Measurements from ENCODE around the gene MSI2.

MSI2 gene

DNA sequence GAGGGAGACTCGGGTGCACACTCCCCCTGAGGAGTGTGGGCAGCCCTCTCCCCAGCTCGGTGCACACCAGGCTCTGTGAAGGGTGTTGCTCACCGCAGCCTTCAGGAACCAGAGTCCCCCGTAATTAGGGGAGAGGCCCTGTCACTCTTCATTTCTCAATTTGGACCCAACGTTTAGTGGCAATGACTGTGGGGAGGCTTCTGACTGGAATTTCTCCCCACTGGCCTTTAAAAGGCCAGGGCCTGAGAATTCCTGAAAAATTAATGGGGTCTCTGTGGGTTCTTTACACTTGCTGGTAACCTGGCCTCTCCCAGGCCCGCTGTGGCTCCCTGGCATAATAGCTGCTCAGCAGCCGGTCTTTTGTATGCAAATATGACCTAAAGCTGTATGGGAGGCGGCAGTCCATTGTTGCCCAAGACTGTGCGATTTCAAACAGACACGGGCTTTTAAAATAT is 209.7 kb downstream of the MSI2 start:
- DNase-seq: no peak

DNA sequence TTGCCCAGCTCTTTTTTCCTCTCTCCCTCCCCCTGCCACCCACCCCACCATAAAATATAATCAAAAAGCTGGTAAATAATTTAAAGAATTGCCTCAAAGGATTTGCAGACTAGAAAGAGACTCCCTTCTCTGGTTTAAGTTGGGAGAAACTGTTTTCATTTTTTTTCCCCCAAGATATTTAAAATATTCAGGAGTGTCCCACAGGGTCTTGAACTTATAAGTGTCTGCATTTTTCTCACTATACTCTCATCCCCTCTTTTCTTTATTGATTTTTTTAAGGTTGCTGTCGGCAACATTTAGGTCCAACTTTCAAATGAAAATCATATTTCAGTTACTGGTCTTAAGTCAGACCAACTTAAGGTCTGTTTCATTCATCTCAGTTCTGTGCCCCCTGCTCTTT is 210.2 kb downstream of the MSI2 start:
- DNase-seq: no peak

DNA sequence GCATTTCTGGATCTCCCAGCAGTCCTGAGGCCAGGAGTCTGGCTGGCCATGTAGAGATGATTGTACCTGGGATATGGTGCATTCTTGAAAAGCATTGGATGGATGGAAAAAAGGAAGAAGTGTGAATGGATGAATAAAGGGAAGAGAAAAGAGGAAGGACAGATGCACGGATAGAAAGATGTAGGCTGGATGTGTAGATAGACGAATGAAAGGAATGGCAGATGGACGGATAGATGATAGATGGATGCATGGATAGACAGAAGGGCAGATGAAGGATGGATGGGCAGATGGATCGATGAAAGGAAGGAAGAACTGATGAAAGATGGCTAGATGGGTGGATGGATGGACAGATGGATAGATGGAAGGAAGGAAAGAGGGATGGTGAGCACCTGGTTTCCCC is 210.9 kb downstream of the MSI2 start:
- no peak for DNase-seq

DNA sequence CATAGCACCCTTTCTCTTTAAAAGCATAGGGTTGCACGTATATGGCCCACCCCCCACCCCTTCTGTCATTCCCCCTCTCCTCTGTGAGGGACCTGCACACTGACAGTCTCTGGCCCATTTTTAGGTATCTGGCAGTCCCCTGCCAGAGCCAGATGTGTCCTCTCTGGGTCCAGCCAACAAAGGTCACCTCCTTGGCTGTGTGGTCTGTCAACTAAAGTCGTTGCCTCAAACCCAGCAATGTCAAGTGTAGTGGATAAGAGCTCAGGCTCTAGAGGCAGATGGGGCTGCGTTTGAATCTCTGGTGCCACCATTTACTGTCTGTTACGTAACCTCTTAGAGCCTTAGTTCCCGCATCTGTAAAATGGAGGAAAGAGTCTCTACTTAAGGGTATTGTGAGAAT is 211.5 kb downstream of the MSI2 start:
- no peak for DNase-seq

DNA sequence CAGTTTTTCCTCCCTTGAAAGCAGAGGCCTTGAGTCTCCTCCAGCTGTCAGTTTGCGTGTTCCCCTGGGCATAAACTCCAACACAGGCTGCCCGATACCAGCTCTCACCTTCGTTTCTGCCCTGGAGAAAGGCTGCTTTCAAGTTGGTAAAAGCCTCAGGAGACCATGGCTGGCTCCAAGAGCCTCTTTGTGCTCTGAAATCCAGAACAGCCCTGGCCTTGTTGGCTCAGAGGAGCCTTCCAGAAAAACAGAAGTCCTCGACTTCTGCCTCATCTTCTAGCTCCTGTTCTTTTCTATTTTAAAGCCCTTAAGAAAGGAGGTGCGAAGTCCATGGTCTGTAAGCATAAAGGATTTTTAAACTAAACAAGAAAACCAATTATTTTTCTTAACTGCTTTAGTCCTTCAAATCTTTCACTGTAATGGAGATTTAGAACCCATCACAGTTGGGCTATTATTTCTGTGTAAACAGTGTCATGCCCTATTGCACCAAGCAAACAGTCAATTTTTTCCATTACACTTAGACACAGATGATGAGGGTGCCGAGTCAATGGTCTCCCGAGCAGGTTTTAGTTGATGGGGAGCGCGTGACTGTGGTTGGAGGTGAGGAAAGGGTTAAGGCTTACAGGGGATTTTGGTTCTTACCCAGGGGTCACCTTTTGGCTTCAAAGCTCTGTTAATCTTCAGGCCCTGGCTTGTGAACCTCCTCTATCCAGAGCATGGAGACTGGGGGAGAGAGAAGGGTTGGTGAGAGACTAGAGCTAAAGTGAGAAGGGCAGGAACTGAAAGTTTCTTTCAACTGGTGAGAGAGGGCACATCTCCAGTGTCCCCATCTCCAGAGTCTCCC is 212.8 kb downstream of the MSI2 start:
- no peak for DNase-seq

DNA sequence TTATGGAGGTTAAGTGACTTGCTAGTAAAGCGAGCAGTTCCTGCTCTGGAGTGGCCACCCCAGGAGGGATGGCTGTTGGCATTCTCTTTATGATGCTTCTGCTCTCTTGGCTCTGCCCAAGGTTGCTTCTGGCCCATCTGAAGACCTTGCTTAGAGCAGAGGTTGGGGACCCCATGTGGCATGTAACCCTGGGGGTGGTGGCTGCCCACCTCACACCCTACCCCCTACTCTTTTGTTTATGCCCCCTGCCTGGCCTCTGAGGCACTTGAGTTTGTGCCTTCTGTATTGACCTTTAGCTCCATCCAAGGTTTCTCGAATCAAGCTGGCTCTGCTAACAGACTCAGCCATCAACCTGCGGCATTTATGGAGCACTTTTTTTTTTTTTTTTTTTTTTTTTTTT is 214.6 kb downstream of the MSI2 start:
- DNase-seq: no peak

DNA sequence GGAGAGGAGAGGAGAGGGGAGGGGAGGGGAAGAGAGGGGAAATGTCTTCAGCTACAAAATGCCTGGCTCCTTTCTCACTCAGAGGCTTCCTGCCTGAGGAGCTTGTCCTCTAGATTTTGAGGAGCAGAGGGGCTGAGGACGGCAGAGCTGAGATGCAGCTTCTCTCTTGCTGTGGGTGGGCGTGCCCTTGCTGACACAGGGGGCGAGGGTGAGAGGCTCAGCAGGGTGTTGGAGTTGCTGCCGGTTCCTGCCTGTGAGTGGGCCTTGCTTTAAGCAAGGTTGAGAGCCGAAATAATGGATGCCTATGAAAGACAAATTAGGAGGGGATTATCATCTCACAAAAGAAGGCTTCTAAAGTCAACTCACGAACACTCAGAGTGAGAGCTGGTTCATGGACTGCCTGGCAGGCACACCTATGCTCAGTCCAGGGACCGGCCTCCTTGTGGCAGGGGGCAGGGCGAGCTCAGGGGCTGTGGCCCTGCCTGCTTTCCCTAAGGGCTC is 215.6 kb downstream of the MSI2 start:
- DNase-seq: no peak

DNA sequence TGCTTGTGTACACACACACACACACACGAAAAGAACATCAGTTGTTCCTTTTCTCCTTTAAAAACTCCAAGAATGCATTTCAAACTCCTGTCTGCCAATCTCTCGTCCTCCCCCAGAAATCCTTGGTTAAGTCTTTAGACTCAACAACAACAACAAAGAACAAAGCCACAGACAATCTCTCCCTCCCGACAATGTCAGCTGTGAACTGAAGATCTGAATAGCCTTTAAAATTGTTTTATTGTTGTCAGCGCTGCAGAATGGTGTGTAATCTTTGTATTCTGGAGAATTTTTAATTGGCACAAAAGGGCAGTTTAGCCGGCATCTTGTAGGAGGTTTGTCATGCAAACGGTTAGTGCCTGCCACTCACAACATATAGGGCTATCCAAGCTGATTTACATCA is 219.5 kb downstream of the MSI2 start:
- DNase-seq: no peak

DNA sequence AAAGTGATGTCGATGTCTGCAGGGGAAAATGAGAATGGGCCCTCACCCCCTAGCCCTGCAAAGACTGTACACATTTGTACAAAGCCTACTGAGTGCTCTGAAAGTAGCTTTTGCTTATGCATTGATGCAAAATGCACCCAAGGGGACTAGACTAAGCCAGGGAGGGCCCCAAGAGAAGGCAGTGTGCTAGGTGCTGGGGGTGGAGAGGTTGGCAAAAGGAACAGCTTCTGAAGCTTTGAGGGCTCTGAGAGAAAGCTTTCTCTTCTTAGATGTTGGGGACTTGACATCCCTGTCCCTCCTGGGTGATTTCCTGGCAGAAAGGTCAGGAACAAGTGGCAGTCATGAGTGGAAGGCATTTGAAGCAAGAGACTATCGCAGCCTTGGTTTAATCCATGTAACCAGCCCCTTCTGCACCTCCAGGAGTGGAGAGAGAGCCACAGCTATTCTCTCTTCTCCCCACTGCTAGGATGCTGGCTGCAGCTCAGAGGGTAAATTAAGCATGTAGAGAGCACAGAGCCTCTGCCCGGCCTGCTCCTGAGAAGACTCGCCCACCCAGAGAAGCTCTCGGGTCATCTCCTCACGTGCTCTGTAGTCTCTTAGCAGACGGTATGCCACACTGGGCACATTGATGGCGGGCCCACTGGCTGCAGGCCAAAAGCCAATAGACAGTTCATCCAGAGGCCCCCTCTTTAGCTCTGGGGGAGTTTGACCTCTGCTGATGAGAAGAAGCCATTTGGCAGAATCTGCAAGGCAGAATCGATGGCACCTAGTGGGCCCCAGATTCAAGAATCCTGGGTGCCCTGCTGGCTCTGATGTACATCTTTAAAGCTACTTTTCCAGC is 221.4 kb downstream of the MSI2 start:
- no peak for DNase-seq

DNA sequence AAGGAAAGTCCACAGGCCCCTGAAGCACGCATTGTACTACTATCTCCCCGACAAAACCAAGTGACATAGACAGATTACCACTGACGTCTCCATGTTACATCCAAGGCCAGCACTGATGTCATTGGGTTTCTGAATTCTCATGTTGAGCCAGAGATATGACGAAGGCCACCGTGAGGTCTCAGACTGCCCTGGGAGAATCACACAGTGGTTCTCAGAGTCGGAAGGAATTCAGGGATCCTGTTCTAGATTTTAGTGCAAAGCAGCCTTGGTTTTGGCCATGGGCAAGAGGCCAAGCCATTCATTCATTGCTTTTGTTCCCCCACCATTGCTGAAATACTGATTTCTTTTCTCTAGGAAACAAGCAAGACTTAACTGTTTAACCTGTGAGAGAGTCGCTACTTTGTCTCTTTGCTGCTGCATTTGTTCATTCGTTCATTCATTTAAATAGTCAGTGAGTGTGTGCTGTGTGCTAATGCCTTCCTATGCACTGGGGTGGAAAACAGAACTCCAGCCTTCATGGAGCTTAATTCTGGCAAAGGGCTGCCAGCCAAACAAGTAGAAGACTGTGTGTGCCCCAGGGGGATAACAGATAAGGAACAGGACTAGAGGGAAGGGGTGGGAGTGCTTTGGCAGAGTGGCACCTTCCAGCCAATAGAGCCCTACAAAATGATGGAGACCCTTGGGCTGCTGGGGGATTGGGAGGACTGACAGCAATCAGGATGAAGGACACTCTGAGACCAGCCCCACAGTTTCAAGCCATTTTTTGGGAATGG is 222.3 kb downstream of the MSI2 start:
- DNase-seq: no peak

DNA sequence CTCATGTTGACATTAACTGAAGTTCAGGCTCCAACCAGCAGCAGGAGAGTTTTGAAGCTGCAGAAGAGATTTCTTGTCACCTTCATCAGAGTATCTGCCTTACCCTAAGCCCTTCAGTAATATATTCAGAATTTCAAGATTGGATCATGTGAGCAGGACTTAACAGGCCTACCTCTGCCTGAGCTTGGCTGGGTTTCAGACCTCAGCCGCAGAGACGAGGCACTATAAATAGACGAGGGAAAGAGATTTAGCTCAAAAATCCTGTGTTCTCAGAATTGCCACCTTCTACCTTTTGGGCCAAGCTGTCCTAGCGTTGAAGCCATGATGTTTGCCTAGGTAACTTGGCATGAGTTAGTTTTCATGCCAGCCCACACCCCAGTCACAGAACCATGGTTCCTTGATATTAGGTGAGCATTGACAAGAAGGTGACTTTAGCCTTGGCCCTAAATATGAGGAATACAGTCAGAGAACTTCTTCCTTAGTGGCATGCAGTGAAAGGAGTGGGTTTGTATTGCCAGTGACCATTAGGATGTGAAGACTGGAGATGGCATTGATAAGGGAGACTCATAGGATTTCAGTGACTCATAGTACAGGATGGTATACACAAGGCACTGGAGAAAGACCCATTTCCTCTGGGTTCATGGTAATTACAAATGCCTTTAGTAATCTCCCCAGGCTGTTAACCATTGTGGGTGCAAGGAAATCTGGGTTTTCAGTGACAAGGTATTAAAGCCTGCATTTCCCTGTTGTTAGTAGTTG is 224.3 kb downstream of the MSI2 start:
- DNase-seq: no peak

DNA sequence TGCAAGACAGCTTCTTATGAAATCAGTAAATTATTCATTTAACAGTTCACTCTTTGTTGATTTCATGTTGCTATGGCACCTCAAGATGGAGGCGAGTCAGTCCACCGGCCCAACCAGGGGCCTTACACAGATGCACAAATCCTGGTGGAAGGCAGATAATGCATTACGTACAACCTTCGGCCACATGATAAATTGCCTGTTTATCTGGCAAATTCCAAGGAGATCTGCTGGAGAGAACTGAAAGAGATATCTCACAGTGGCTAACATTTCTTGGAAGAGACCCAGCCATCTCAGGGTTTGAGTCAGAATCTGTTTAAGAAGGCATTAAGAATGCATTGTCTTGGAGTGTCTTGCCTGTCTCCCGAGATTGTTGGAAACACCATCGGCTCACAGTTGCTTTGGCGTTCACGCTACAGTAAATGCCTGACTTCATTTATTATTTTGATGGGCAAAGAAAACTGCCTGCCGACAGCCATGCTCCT is 225.6 kb downstream of the MSI2 start:
- no peak for DNase-seq

DNA sequence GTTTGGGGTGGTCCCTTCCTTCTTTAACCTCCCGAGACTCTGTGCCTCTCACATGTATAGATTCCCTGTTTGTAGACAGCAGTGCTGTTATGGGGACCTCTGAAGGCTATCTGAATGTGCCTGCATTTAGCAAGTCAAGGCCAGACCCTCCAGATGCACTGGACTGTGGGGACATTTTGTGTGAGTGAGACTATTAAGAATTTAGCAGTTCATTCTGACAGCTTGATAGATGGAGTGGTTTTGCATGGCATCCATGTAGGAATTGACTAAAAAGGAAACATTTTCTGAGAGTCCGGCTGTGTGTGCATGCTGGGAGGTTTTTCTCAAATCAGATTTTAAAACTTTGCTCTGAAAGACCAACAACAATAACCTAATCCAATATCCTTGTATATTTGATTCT is 226.3 kb downstream of the MSI2 start:
- DNase-seq: no peak

DNA sequence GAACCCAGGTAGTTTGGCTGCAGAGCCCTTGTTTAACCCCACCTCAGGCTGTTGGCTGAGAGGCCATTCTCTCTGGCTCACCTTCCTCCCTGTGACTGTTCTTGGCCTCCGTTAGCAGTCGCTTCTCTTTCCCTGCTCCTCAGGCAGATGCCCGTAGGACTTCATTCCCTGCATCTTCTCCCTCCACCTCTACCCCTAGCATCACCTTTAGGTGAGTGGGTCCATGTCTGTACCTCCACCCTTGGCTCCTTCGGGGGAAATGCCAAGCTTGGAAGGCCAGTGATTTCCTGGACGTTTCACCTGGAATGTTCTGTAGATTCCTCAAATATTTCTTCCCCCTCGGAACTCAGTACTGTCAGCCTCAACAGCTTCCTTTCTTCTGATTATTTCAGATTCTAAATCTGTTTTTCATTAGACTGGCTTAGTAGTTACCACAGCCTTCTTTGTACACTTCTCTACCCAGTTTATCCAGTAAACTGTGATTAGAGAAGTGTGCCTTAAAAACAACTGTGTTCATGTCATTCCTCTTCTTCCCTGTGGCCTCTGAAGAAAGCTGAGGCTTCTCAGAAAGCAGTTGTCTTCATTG is 227.9 kb downstream of the MSI2 start:
- DNase-seq: no peak

DNA sequence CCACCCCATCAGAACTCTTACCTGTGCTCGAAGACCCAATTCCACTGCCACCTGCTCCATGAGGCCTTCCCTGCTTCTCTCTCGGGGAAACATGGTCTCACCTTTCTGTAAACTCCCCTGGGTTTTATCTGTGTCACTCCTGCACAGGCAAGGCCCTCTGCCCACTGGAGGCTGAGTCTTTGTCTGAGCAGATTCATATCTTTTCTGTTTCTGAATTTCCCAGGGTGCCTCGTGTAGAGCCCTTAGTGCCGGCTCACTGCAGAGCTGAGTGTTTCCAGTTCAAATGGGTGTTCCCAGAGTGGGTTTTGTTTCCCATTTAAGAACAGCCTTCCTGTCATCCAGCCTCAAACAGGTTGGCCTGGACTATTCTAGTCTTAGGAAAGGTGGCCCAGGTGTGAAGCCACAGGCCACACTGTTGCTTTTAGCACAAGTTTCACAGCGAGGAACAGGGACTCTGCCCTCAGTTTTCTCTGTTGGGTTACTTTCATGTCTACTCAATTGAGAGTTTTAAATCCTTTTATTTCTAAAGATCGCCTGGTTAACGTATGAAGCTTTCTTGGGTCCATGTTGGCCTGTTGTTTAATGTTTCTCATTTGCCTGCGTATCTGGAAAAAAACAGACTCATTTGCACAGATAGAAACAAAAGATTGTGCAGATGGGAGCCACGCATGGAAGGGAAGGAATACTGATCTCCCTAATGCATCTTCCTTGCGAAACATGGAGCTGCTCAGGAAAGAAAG is 228.7 kb downstream of the MSI2 start:
- DNase-seq: no peak

DNA sequence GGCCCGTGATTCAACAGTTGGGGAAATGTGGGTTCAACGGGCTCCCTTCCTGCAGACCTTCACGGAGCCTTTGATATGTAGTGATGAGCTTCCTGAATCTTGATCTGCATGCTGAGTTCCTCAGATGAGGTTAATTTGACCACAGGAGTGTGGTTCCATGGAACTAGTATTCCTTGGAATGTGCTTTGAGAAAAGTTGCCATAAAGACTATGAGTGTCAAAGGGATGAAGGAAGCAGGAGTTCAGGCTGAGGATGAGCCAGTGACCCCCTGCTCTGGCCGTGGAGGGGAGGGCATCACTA is 229.2 kb downstream of the MSI2 start:
- no peak for DNase-seq

DNA sequence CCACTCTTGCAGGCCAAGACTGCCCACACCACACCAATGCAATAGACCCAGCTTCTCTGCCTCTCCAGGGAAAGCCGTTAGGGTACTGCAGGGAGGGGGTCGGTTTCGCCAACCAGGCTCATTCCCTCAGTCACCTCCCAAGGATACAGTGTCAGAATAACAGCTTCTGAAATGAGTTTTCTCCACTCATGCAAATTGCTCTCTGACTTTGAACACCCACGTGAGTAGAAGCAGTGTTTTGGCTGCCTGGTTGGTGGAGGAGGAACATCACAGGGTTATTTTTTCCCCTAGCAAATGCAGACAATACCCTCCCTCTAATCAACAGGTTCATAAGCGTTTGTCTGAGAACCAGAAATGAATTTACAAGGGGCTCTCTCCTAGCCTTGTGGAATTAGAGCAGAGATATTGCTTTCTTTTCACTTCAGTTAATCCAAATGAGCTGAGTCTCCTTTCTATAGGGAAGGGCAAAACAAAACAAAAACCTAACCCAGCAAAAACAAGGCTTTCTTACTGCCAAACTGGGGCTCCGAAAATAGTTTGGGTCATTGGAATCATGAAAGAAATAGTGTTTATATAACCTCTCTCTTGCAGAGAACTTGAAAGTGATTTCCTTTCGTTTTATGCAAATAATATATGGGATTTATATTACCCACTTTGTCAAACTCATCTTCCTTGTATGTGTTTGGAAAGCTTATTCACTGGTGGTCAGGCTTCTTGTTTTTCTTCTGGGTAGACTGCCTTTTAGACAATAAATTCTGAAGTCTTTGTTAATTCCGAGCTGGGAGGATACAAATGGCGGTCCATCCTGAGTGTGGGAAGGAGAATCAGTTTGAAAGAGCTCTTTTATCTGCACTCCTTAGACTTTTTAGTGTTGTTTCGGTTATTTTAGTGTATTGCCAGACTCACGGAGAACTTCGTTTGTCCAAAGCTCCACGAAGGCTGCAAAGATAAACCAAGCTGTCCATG is 229.9 kb downstream of the MSI2 start:
- no peak for DNase-seq

DNA sequence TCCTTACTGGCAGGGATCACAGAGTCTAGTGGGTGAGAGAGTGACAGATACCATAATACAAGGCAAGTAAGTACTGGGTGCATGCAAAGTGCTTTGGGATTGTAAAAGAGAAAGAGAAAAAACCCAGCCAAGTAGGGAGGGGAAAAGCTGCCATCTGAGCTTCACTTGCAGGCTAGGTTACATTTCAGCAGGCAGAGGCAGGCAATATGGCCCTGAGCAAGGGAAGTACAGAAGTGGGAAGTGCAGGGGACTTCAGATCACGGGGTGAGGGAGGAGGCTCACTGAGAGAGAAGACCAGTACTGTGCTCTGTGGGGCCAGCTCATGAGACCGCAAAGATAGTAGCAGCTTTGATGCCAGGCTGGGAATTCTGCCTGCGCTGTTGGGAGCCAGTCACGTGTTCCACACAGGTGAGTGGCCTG is 230.6 kb downstream of the MSI2 start:
- no peak for DNase-seq

DNA sequence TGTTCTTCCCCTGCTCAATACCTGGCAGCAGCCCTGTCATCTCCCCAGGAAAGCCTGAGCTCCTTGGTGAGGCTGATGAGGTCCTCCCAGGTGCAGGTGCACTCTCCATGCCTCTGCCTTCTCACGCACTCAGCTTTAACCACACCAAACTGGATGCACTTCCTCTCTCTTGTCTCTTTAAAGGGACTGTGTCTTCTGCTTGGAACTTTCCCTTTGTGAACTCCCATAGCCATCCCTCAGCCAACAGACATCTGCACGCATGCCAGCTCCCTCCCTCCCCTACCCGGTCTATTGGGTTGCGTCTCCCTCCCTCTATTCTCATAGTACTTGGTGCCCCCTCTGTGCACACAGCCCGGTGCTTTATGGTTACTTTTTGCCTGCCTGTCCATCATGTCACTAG is 231.2 kb downstream of the MSI2 start:
- DNase-seq: no peak

DNA sequence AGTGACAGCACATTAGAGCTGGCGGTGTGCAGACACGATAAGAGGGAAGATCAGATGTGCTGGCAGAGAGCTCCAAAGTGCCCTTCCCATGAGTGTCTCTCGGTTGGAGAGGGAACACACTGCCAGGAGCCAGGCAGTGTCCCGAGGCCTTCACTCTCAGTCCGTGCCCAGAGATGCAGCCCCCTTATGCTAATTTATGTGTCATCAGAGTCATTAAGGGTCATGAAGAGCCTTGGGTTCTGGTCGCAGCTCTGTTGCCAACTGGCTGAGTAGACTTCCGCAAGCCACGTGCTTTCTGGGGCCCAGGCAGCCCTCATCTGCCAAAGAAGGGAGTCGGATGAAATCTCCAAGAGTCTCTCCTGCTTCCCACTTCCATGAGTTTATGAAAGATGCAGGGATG is 232.5 kb downstream of the MSI2 start:
- DNase-seq: no peak

All from activated CD4-positive, alpha-beta T cell treated with anti-CD3 and anti-CD28 coated beads for 4 hours (primary cell).